Glomerular visceral epithelial cell (primary cell): Measurements from ENCODE around the gene SGSM1.
A peak's percentile ranks its signal among the peaks of the same experiment; 100 is the strongest.

Experiments used
- DNase-seq: peaks from one replicate; pipeline ENCODE4 v3.0.0-alpha.2; 2016; ENCODE audit errors: extremely low spot score

The SGSM1 gene

GRCh38 chr22:24805790-24806662, at the start of gene SGSM1:
Gene SGSM1 (plus strand): TSS chr22:24806211. CDS start chr22:24806326, 115 bp downstream.
- peak; percentile 44 for DNase-seq

GRCh38 chr22:24758164-24758799, 47.7 kb upstream of the SGSM1 start:
- DNase-seq, result peak; percentile 45

- DNase-seq, result no peak
Measured at GRCh38 chr22:24759765-24760164, 46.2 kb upstream of the SGSM1 start.

GRCh38 chr22:24760708-24761306, 45.2 kb upstream of the SGSM1 start:
- no peak for DNase-seq

- DNase-seq, result no peak
Measured at GRCh38 chr22:24761888-24762675, 43.9 kb upstream of the SGSM1 start.

- DNase-seq, result no peak
Measured at GRCh38 chr22:24763872-24764485, 42.0 kb upstream of the SGSM1 start.

- DNase-seq, result no peak
Measured at GRCh38 chr22:24765166-24765565, 40.8 kb upstream of the SGSM1 start.

- DNase-seq, result peak; percentile 44
Measured at GRCh38 chr22:24768537-24769374, 37.3 kb upstream of the SGSM1 start.

GRCh38 chr22:24772493-24773220, 33.4 kb upstream of the SGSM1 start:
- DNase-seq, result peak; percentile 45

- DNase-seq, result no peak
Measured at GRCh38 chr22:24775769-24776492, 30.1 kb upstream of the SGSM1 start.

GRCh38 chr22:24776525-24776924, 29.5 kb upstream of the SGSM1 start:
- no peak for DNase-seq

GRCh38 chr22:24789516-24789915, 16.5 kb upstream of the SGSM1 start:
- no peak for DNase-seq

- no peak for DNase-seq
Measured at GRCh38 chr22:24791362-24791761, 14.6 kb upstream of the SGSM1 start.

GRCh38 chr22:24796056-24796455, 10.0 kb upstream of the SGSM1 start:
- no peak for DNase-seq

- no peak for DNase-seq
Measured at GRCh38 chr22:24796860-24797259, 9.2 kb upstream of the SGSM1 start.

GRCh38 chr22:24801901-24802465, 4.0 kb upstream of the SGSM1 start:
- DNase-seq, result no peak

GRCh38 chr22:24803064-24803542, 2.9 kb upstream of the SGSM1 start:
- DNase-seq, result peak; percentile 16

GRCh38 chr22:24806663-24807001, 621 bp downstream of the SGSM1 start:
- DNase-seq, result no peak
